Neuronal stem cell (in vitro differentiated cells): ENCODE data around the gene PRRC1.

ENCODE experiments used
- DNase-seq: peaks from one replicate; pipeline ENCODE4 v3.0.0-alpha.2; 2013; ENCODE audit warnings: low spot score
- H2AFZ ChIP-seq: one replicate; pipeline ENCODE4 v1.6.1; 2013; ENCODE audit warnings: mild to moderate bottlenecking, low read length, inconsistent platforms
- H2AK5ac ChIP-seq: 2 replicates; pipeline ENCODE4 v1.6.1; 2013; ENCODE audit warnings: low read depth, mild to moderate bottlenecking, inconsistent platforms, low read length, moderate library complexity, mixed read lengths
- H2BK120ac ChIP-seq: 2 replicates; pipeline ENCODE4 v1.6.1; 2013; ENCODE audit warnings: low read depth, mild to moderate bottlenecking, inconsistent platforms, low read length, moderate library complexity, mixed read lengths
- H2BK12ac ChIP-seq: one replicate; pipeline ENCODE4 v1.6.1; 2013; ENCODE audit warnings: low read length, inconsistent platforms
- H2BK15ac ChIP-seq: 2 replicates; pipeline ENCODE4 v1.6.1; 2013; ENCODE audit warnings: mild to moderate bottlenecking, low read length, inconsistent platforms, mixed read lengths
- H2BK5ac ChIP-seq: one replicate; pipeline ENCODE4 v1.6.1; 2013; ENCODE audit warnings: inconsistent platforms, mild to moderate bottlenecking, low read length, moderate library complexity
- H3K14ac ChIP-seq: one replicate; pipeline ENCODE4 v1.6.1; 2013; ENCODE audit warnings: low read length, inconsistent platforms
- H3K18ac ChIP-seq: 2 replicates; pipeline ENCODE4 v1.6.1; 2013; ENCODE audit warnings: low read length, inconsistent platforms
- H3K23ac ChIP-seq: 2 replicates; pipeline ENCODE4 v1.6.1; 2013; ENCODE audit warnings: low read depth, mild to moderate bottlenecking, mixed read lengths, low read length, inconsistent platforms; ENCODE audit not compliant: poor library complexity
- H3K27ac ChIP-seq: replicated peaks from 3 replicates; pipeline ENCODE4 v1.5.1; 2013; ENCODE audit warnings: low read length, inconsistent platforms
- H3K27me3 ChIP-seq, 3 experiments: 2 replicates each; pipeline ENCODE4 v1.6.1; 2013; ENCODE audit warnings: low read length in 3 of 3, mild to moderate bottlenecking in 2 of 3, inconsistent platforms in 1 of 3, low read depth in 1 of 3, mixed read lengths in 1 of 3, moderate library complexity in 1 of 3; ENCODE audit not compliant: control insufficient read depth in 3 of 3, insufficient read depth in 3 of 3
- H3K36me3 ChIP-seq, 2 donors: replicated peaks in 1 of 2; 2 replicates each; pipeline ENCODE4 v1.6.1; 2013; ENCODE audit warnings: low read length in 2 of 2; ENCODE audit not compliant: control insufficient read depth in 2 of 2, insufficient read depth in 2 of 2
- H3K4ac ChIP-seq: 2 replicates; pipeline ENCODE4 v1.6.1; 2013; ENCODE audit warnings: inconsistent platforms, mild to moderate bottlenecking, low read length, moderate library complexity
- H3K4me1 ChIP-seq, 2 donors: 1 replicate in 1 of 2; 2 replicates in 1 of 2; pipeline ENCODE4 v1.6.1; 2013; ENCODE audit warnings: low read length in 2 of 2, low read depth in 1 of 2; ENCODE audit not compliant: control insufficient read depth in 2 of 2, insufficient read depth in 1 of 2
- H3K4me2 ChIP-seq: one replicate; pipeline ENCODE4 v1.6.1; 2013; ENCODE audit warnings: mild to moderate bottlenecking, low read length, inconsistent platforms; ENCODE audit not compliant: insufficient read depth, poor library complexity, severe bottlenecking
- H3K4me3 ChIP-seq, 2 donors: 2 replicates each; pipeline ENCODE4 v1.5.1; 2013; ENCODE audit warnings: low read length in 2 of 2, mild to moderate bottlenecking in 2 of 2, inconsistent platforms in 1 of 2, moderate library complexity in 1 of 2
- H3K79me1 ChIP-seq: one replicate; pipeline ENCODE4 v1.6.1; 2013; ENCODE audit warnings: low read depth, mild to moderate bottlenecking, inconsistent platforms, low read length, moderate library complexity
- H3K9ac ChIP-seq: one replicate; pipeline ENCODE4 v1.6.1; 2013; ENCODE audit warnings: mild to moderate bottlenecking, low read depth, low read length, inconsistent platforms; ENCODE audit not compliant: poor library complexity
- H3K9me3 ChIP-seq, 2 donors: replicated peaks in 1 of 2; 2 replicates each; pipeline versions ENCODE3 to v1.6.1; 2013; ENCODE audit warnings: low read length in 2 of 2, mild to moderate bottlenecking in 2 of 2, inconsistent platforms in 1 of 2, low read depth in 1 of 2, mixed read lengths in 1 of 2, moderate library complexity in 1 of 2; ENCODE audit not compliant: control insufficient read depth in 2 of 2, insufficient read depth in 1 of 2
- H4K8ac ChIP-seq: one replicate; pipeline ENCODE4 v1.6.1; 2013; ENCODE audit warnings: low read depth, mild to moderate bottlenecking, inconsistent platforms, low read length, moderate library complexity
- H4K91ac ChIP-seq: one replicate; pipeline ENCODE4 v1.6.1; 2013; ENCODE audit warnings: low read length, low read depth, mild to moderate bottlenecking, inconsistent platforms; ENCODE audit not compliant: poor library complexity
- WGBS, 2 donors: extraction: QIAGEN DNeasy Blood & Tissue Kit; methylation state at CpG; one replicate each; pipeline ENCODE4 v1.1.7; 2013; ENCODE audit warnings: missing lambda C conversion rate in 2 of 2, mixed read lengths in 1 of 2; ENCODE audit not compliant: insufficient read length in 2 of 2, insufficient replicate concordance in 1 of 2; ENCODE audit errors: extremely low coverage in 2 of 2; 5-methylcytosine and 5-hydroxymethylcytosine counted together

The PRRC1 gene

GRCh38 chr5:127581450-127581849 is 64.0 kb downstream of the PRRC1 start:
- H2BK120ac ChIP-seq, result no peak overlapping the region
- H2AK5ac ChIP-seq, result no peak overlapping the region
- no peak overlapping the region for H2AFZ ChIP-seq
- H3K23ac ChIP-seq, result no peak overlapping the region
- H4K91ac ChIP-seq, result no peak overlapping the region
- DNase-seq, result no peak
- no peaks in the 10 kb centered on the region for H3K9me3 ChIP-seq
- no peaks in the 10 kb centered on the region for H3K27me3 ChIP-seq
- H3K4me1 ChIP-seq, result peaks cover 0 to 3% of the 10 kb centered on the region in 2 donors
- H3K18ac ChIP-seq, result no peak overlapping the region
- no peak overlapping the region for H3K4me2 ChIP-seq
- no peak overlapping the region for H3K9ac ChIP-seq
- H2BK15ac ChIP-seq, result no peak overlapping the region
- H3K36me3 ChIP-seq, result no peaks in the 10 kb centered on the region
- no peak overlapping the region for H3K27ac ChIP-seq
- no peak overlapping the region for H4K8ac ChIP-seq
- H3K4ac ChIP-seq, result no peak overlapping the region
- no CpG with 5 or more reads among the region's 2 CpGs for WGBS, 2 donors
- no peak overlapping the region for H2BK12ac ChIP-seq
- H3K4me3 ChIP-seq, result no peak overlapping the region
- H3K14ac ChIP-seq, result no peak overlapping the region
- H3K79me1 ChIP-seq, result no peaks in the 10 kb centered on the region
- H2BK5ac ChIP-seq, result no peak overlapping the region

- no peak overlapping the region for H2BK12ac ChIP-seq
- no peak overlapping the region for H2BK5ac ChIP-seq
- H3K4me2 ChIP-seq, result no peak overlapping the region
- H3K23ac ChIP-seq, result no peak overlapping the region
- H2BK120ac ChIP-seq, result no peak overlapping the region
- no peaks in the 10 kb centered on the region for H3K79me1 ChIP-seq
- H2AFZ ChIP-seq, result no peak overlapping the region
- H3K18ac ChIP-seq, result no peak overlapping the region
- H3K36me3 ChIP-seq, result no peaks in the 10 kb centered on the region
- no peak for DNase-seq
- H4K8ac ChIP-seq, result no peak overlapping the region
- no peak overlapping the region for H3K14ac ChIP-seq
- H2AK5ac ChIP-seq, result no peak overlapping the region
- no peak overlapping the region for H2BK15ac ChIP-seq
- no peaks in the 10 kb centered on the region for H3K9me3 ChIP-seq
- H3K4ac ChIP-seq, result no peak overlapping the region
- H4K91ac ChIP-seq, result no peak overlapping the region
- no peaks in the 10 kb centered on the region for H3K27me3 ChIP-seq
- H3K9ac ChIP-seq, result no peak overlapping the region
- no CpG with 5 or more reads among the region's 3 CpGs for WGBS, 2 donors
- H3K4me1 ChIP-seq, result peaks cover 0 to 3% of the 10 kb centered on the region in 2 donors
- no peak overlapping the region for H3K27ac ChIP-seq
- H3K4me3 ChIP-seq, result no peak overlapping the region
Measured at GRCh38 chr5:127582773-127583370, 65.4 kb downstream of the PRRC1 start.

- Histone ChIP-seq H4K8ac (no peak overlapping the region), H2AK5ac (no peak overlapping the region), H3K79me1 (no peaks in the 10 kb centered on the region), H3K9ac (no peak overlapping the region), H3K23ac (no peak overlapping the region), H3K36me3 (no peaks in the 10 kb centered on the region), H2BK5ac (no peak overlapping the region), H3K4me2 (no peak overlapping the region), H2BK12ac (no peak overlapping the region), H3K4me3 (no peak overlapping the region), H3K27me3 (no peaks in the 10 kb centered on the region), H2BK120ac (no peak overlapping the region), H3K27ac (no peak overlapping the region), H3K4ac (no peak overlapping the region), H3K9me3 (no peaks in the 10 kb centered on the region), H3K18ac (no peak overlapping the region), H3K4me1 (peaks cover 0 to 3% of the 10 kb centered on the region in 2 donors), H2AFZ (no peak overlapping the region), H3K14ac (no peak overlapping the region), H4K91ac (no peak overlapping the region), H2BK15ac (no peak overlapping the region)
- DNase-seq, result no peak
- no CpG with 5 or more reads among the region's 1 CpG for WGBS, 2 donors
Measured at GRCh38 chr5:127583866-127584265, 66.4 kb downstream of the PRRC1 start.

- H3K9ac ChIP-seq, result no peak overlapping the region
- no CpG with 5 or more reads among the region's 3 CpGs for WGBS, 2 donors
- no peaks in the 10 kb centered on the region for H3K79me1 ChIP-seq
- H4K8ac ChIP-seq, result no peak overlapping the region
- no peak overlapping the region for H3K14ac ChIP-seq
- no peak overlapping the region for H2BK15ac ChIP-seq
- peaks cover 0 to 3% of the 10 kb centered on the region in 2 donors for H3K4me1 ChIP-seq
- no peak for DNase-seq
- no peak overlapping the region for H3K23ac ChIP-seq
- H3K36me3 ChIP-seq, result no peaks in the 10 kb centered on the region
- H3K27me3 ChIP-seq, result no peaks in the 10 kb centered on the region
- H3K4ac ChIP-seq, result no peak overlapping the region
- H3K18ac ChIP-seq, result no peak overlapping the region
- no peak overlapping the region for H2BK12ac ChIP-seq
- H2BK120ac ChIP-seq, result no peak overlapping the region
- no peaks in the 10 kb centered on the region for H3K9me3 ChIP-seq
- H2AFZ ChIP-seq, result peak overlapping the region; percentile 67
- no peak overlapping the region for H3K4me2 ChIP-seq
- H3K4me3 ChIP-seq, result no peak overlapping the region
- H2BK5ac ChIP-seq, result no peak overlapping the region
- H2AK5ac ChIP-seq, result no peak overlapping the region
- H3K27ac ChIP-seq, result no peak overlapping the region
- no peak overlapping the region for H4K91ac ChIP-seq
Measured at GRCh38 chr5:127585661-127586060, 68.2 kb downstream of the PRRC1 start.
